Mammary epithelial cell (primary cell): Measurements from ENCODE around the gene FBXO10.

Experiments used
- EZH2 ChIP-seq: IDR thresholded peaks from 2 replicates; pipeline ENCODE4 v1.6.1; 2012; ENCODE audit warnings: low read length, inconsistent platforms, borderline replicate concordance
- TF ChIP-seq, protein P1 (sequence below), 2 donors: IDR thresholded peaks in 1 of 2; conservative IDR thresholded peaks in 1 of 2; 2 replicates each; pipeline ENCODE4 v1.5.1; 2011 to 2012; ENCODE audit warnings: inconsistent platforms in 2 of 2, low read length in 2 of 2, mild to moderate bottlenecking in 2 of 2, control low read depth in 1 of 2, low read depth in 1 of 2; ENCODE audit not compliant: insufficient read depth in 1 of 2; ENCODE audit errors: extremely low read depth in 1 of 2

DNA sequence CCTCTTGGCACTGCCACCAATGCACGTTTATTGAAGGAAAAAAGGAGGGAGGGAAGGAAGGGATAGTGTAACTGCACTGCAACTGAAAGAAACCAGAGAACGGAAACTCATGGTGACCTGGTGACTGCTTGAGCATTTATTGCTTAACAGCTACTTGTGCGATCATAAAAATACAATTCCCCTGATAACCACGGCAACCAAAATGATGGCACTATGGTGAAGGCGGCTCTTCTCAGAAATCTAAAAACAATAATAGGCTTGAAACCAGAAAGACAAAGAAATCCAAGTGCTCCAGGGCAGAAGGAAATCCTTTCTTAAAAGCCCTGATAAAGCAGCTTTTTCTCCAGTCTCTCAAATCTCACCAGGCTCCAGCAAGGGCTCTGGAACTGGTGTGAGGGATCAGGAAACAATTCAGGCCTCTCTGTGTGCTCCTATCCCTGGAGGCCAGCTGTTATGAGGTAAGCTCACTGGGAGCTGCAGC lies 1.9 kb downstream of the FBXO10 start:
- TF ChIP-seq, protein P1, sequence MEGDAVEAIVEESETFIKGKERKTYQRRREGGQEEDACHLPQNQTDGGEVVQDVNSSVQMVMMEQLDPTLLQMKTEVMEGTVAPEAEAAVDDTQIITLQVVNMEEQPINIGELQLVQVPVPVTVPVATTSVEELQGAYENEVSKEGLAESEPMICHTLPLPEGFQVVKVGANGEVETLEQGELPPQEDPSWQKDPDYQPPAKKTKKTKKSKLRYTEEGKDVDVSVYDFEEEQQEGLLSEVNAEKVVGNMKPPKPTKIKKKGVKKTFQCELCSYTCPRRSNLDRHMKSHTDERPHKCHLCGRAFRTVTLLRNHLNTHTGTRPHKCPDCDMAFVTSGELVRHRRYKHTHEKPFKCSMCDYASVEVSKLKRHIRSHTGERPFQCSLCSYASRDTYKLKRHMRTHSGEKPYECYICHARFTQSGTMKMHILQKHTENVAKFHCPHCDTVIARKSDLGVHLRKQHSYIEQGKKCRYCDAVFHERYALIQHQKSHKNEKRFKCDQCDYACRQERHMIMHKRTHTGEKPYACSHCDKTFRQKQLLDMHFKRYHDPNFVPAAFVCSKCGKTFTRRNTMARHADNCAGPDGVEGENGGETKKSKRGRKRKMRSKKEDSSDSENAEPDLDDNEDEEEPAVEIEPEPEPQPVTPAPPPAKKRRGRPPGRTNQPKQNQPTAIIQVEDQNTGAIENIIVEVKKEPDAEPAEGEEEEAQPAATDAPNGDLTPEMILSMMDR (conservative IDR thresholded peaks at IDR 0.05 in 1 of 2, IDR thresholded peaks at IDR 0.05 in 1 of 2; ENCODE audit: extremely low read depth in 1 of 2, insufficient read depth in 1 of 2, low read depth in 1 of 2, low read length in 2 of 2) = no peak
- TF ChIP-seq EZH2 = no peak
